Activated CD4-positive, alpha-beta T cell treated with anti-CD3 and anti-CD28 coated beads, Interleukin-2, Interleukin-6, amounts not matched to agents 100 ng/mL and 50 ng/mL, durations not matched to agents 16 hours and 8 hours (primary cell): Measurements from ENCODE around the gene FAM98C.
"Not testable (repeated sequence)": the region's sequence is repeated elsewhere in the genome, so short reads cannot be mapped to it uniquely, and the experiment has no call there.

Source experiments
- DNase-seq: peaks from one replicate; pipeline ENCODE4 v3.0.0-alpha.2; 2020

Gene FAM98C

DNA sequence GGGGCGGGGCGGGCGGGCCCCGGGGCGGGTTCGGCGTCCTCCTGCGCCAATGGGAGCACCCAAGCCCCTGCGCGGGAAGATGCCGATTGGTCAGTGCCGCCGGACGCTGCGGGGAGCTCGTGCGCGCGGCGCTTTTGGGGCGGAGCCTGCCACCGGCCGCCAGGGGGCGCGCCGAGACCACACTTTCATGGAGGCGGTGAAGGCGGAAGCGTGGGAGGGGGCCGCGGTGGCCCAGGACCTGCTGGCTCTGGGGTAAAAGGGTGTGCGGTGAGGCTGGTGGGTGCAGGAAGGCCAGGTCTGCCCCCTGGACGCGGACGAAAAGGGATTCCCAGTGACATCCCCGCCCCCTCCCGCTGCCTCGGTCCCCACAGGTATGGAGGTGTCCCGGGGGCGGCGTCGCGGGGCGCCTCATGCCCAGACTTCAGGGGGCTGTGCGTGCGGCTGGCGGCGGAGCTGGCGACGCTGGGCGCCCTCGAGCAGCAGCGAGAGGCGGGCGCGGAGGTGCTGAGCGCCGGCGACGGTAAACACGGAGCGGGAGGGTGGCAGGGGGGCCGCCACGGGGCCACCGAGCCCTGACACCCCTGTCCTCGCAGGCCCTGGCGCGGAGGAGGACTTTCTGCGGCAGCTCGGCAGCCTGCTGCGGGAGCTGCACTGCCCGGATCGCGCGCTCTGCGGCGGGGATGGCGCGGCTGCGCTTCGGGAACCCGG is at the start of gene FAM98C:
Gene FAM98C (plus strand): TSS at position 127 of the 708 bp plus-strand sequence. CDS start 61 bp downstream, at position 188.
- peak; percentile 99 for DNase-seq

- no peak for DNase-seq
Observed at GRCh38 chr19:38355728-38356725, 46.9 kb upstream of the FAM98C start.

DNA sequence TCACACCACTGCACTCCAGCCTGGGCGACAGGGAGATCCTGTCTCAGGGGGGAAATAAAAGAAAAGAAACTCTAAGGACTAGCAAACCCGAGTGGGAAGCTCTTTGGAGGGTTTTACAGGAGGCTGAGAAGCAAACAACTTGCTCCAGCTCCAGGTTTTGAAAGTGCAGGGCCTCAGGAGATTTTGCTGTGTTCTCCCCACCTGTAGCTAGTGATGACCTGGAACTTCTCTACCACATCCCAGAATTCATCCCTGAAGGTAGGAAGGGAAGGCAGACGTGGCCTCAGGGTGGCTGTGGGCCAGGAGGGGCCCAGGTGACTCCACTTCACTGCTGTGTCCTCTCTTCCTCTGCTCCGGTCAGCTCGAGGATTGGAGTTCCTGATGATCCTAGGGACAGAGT is 44.8 kb upstream of the FAM98C start:
- DNase-seq, result no peak

DNA sequence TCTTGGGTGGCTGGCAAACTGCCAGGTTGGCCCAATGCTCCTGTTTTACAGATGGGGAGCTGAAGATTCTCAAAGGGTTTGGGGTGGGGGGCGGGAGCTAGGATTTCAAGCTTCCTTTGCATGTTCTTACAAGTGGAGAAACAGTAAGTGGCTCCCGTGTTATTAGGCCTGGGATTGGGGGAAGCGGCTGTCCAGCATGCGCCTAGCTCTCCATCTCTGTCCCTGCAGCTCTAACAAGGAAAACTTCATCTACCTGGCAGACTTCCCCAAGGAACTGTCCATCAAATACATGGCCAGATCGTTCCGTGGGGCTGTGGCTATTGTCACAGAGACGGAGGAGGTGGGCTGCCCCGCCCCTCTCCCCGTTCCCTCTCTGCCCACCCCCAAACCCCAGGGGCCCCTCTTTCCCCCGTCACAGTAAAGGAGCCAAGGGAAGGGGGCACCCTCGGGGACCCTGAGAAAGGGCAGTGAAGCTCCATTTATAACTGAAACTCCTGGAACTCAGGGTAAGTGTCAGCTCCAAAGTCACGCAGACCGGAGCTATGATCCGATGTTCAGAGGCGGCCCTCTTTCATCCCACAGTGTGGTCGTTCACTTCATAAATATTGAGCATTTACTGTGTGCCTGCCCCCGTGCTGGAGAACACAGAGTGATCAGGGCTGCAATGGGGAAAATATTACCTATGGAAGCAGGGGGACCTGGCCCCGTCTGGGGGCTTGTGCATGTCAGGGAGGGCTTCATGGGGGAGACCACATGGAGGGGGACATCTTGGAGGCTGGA is 43.5 kb upstream of the FAM98C start:
- DNase-seq, result no peak

- no peak for DNase-seq
Observed at GRCh38 chr19:38360351-38360750, 42.5 kb upstream of the FAM98C start.

DNA sequence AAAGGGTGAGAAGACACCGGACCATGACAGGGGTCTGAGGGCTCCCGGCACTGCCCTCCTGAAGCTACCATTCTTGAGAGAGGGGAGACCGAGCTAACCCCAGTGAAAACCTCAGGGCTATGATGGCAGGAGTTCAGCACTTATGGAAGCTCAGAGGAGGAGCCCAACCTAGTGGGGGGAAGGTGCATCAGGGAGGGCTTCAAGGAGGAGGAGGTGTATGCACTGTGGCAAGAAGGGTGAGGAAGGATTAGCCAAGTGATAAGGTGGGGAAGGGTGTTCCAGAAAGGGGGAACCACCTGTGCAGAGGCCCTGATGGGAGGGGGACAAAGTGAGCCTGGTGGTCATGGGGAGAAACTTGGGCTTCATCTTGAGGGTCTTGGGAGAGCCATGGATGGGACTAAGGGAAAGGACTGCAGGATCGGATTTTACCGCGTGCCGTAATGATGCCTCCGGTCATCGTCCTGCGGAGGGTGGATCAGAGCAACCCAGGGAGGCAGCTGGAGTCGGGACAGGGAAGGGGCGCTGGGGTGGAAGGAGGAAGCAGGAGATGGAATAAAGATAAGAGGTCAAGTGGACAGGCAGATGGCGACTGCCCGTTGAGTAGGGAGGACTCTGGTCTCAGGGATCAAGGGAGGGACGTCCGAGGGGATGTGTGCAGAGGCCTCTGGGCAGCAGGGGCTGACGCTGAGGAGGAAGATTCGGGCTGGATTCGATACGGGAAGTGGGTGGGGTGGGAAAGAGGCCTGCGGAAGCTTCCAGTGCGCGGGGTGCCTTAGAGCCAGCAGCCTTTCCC is 41.9 kb upstream of the FAM98C start:
- no peak for DNase-seq

- peak; percentile 79 for DNase-seq
Observed at GRCh38 chr19:38361633-38362075, 41.2 kb upstream of the FAM98C start.

GRCh38 chr19:38362076-38362945 is 40.6 kb upstream of the FAM98C start:
- peak; percentile 91 for DNase-seq

DNA sequence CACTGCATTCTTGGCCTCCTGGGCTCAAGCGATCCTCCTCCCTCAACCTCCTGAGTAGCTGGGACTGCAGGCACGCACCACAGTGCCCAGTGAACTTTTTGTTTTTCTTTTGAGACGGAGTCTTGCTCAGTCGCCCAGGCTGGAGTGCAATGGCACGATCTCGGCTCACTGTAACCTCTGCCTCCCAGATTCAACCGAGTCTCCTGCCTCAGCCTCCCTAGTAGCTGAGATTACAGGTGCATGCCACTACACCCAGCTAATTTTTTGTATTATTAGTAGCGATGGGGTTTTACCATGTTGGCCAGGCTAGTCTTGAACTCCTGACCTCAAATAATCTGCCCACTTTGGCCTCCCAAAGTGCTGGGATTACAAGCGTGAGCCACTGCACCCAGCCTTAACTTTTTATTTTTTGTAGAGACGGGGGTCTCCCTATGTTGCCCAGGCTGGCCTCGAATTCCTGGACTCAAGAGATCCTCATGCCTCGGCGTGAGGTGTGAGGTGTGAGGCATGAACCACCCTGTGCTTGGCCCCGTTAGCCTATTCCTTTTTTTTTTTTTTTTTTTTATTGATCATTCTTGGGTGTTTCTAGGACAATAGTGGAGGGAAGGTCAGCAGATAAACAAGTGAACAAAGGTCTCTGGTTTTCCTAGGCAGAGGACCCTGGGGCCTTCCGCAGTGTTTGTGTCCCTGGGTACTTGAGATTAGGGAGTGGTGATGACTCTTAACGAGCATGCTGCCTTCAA is 39.8 kb upstream of the FAM98C start:
- not testable (repeated sequence) for DNase-seq

- DNase-seq, result no peak
Observed at GRCh38 chr19:38367041-38367440, 35.9 kb upstream of the FAM98C start.

DNA sequence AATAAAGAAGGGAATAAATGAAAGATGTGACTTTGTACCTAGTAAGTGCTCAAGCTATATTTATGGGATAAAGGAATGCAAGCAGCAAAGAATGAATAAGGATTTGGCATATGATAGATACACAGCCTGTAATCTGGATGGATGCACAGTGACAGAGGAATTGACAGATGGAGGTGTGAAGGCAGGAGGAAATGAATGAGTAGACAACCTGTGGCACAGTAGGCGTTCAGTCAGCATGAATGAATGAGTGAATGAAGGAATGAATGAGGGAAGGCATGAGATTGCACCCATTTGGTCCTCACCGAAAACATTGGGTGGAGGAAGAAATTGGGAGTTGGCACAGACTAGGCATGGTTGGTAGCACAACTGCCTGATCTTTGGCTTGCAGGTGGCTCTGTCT is 33.3 kb upstream of the FAM98C start:
- no peak for DNase-seq

DNA sequence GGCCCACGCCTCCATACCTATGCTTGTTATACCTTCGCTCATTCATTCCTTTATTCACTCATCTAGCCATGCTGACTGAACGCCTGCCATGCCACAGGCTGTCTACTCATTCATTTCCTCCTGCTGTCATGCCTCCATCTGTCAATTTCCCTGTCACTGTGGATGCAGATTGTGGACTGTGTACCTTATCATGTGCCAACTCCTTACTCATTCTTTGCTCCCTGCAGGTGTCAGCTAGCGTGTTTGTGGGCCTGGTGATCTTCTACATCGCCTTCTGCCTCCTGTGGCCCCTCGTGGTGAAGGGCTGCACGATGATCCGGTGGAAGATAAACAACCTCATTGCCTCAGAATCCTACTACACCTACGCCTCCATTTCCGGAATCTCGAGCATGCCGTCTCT is 32.6 kb upstream of the FAM98C start:
- DNase-seq, result no peak

DNA sequence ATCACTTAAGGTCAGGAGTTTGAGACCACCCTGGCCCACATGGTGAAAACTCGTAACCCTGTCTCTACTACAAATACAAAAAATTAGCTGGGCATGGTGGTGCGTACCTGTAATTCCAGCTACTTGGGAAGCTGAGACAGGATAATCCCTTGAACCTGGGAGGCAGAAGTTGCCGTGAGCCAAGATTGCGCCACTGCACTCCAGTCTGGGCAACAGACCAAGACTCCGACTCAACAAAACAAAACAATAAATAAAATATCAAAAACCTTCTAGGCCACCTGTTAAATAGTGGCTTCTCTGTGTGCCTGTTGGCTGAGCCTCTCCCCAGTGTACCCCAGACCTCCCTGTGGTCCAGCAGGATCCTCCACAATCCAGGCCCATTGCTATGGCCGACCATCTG is 31.8 kb upstream of the FAM98C start:
- DNase-seq, result no peak

DNA sequence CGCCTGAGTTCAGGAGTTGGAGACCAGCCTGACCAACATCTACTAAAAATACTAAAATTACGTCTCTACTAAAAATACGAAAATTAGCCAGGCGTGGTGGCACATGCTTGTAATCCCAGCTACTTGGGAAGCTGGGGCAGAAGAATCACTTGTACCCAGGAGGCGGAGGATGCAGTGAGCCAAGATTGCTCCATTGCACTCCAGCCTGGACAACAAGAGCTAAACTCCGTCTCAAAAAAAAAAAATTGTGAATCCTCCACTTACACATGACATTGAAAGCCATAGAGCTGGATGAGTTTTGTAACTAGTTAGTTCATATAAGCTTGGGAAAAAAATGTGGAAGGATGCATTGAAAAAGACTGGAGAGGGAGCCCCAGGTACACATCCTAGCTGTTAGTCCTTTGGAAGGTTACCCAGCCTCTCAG is 29.0 kb upstream of the FAM98C start:
- no peak for DNase-seq

DNA sequence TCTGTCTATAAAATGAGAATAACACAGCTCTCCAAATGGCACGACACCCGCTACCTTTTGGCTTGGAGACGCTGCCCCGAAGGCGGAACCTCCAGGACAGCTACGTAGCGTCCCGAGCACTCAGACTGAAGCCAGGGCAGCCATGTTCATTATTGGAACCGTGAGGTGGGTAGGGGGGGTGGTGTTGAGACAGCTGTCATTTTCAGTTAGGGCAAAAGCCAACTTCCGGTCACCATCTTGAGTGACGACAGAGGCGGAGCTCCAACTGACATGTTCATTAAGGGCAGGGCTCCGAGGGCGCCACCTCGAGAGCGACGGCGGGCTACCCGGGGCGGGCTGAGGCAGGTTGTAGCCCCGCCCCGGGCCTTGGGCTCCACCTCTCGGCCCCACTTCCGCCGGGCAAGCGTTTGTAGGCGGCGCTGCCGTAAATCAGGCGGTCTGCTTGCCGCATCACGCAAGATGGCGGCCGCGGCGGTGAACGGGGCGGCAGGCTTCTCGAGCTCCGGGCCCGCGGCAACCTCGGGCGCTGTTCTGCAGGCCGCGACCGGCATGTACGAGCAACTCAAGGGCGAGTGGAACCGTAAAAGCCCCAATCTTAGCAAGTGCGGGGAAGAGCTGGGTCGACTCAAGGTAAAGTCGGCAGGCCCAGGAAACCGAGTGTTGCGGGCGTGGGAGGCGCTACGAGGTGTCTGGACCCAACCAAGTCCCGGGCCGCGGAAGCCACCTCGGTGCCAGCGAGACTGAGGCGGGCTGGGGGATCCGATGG is 28.4 kb upstream of the FAM98C start, which contains the start of gene PSMD8:
Gene PSMD8 (plus strand): TSS at position 240 of the 766 bp plus-strand sequence. CDS start 31 bp downstream, at position 271.
- DNase-seq, result peak; percentile 100

DNA sequence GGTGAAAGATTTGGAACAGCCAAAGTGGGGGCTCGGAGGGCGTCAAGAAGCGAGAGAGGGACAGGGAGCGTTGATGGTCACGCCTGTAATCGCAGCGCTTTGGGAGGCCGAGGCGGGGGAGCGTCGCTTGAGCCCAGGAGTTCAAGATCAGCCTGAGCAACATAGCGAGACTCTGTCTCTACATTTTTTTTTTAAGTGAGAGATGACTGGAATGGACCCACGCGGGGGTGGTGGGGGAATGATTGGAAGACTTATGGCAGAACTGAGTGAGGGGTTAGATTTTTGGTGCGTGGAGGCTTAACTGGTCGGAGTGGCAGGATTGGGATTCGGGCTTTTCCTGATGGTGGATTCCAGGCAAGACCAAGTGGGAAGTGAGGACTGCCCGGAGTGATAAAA is 27.8 kb upstream of the FAM98C start:
- no peak for DNase-seq

- DNase-seq, result no peak
Observed at GRCh38 chr19:38375748-38376147, 27.1 kb upstream of the FAM98C start.

DNA sequence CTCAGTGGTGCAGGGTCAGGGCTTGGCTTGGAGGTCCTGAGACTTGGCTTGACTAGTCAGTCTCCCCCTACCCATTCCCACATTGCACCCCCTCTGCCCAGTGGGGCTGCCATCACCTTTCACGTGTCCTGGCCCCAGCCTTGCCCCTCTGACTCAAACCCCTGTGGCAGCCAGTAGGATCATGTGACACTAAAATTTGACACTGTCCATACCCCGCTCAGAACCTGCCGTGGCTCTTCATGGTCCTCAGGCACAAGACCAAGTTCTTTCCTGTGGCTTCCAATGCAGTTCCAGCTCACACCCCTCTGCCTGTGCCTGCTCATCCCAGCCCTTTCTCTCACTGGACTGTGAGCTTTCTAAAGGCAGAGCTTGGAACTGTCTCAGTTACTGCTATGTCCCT is 26.3 kb upstream of the FAM98C start:
- no peak for DNase-seq

GRCh38 chr19:38377052-38377451 is 25.8 kb upstream of the FAM98C start:
- DNase-seq, result no peak
